Spleen (tissue), 11 donors: Measurements from ENCODE around the gene TMEM97. TPM values are rescaled to one million over a fixed set of nuclear protein-coding genes. Genes with fewer than 3 reads are reported as not detected.

Experiments
- DNase-seq: peaks from one replicate; pipeline ENCODE4 v3.0.0-alpha.2; 2020
- H3K27ac ChIP-seq, 8 donors: fragments of 200-600 bp; sonication (generic) in 7 of 8; 1 replicate in 4 of 8; 2 replicates in 4 of 8; pipeline versions ENCODE4 v1.5.0 to v1.8.0; 2016 to 2021; ENCODE audit warnings: inconsistent platforms in 4 of 8, mild to moderate bottlenecking in 4 of 8, moderate library complexity in 1 of 8
- H3K27me3 ChIP-seq, 7 donors: fragments of 200-600 bp; sonication (generic) in 6 of 7; replicated peaks in 1 of 7; 1 replicate in 4 of 7; 2 replicates in 3 of 7; pipeline versions ENCODE4 v1.5.0 to v1.8.0; 2016 to 2021; ENCODE audit warnings: inconsistent platforms in 3 of 7, mild to moderate bottlenecking in 1 of 7
- H3K36me3 ChIP-seq, 6 donors: fragments of 200-600 bp; sonication (generic) in 5 of 6; 1 replicate in 4 of 6; 2 replicates in 2 of 6; pipeline versions ENCODE4 v1.5.0 to v1.8.0; 2016 to 2021; ENCODE audit warnings: inconsistent platforms in 2 of 6
- H3K4me1 ChIP-seq, 6 donors: fragments of 200-600 bp; sonication (generic) in 5 of 6; 1 replicate in 3 of 6; 2 replicates in 3 of 6; pipeline versions ENCODE4 v1.5.0 to v1.8.0; 2016 to 2021; ENCODE audit warnings: inconsistent platforms in 3 of 6
- H3K4me3 ChIP-seq, 8 donors: fragments of 200-600 bp; sonication (generic) in 7 of 8; 1 replicate in 4 of 8; 2 replicates in 4 of 8; pipeline versions ENCODE4 v1.5.0 to v1.8.0; 2016 to 2021; ENCODE audit warnings: inconsistent platforms in 4 of 8, mild to moderate bottlenecking in 4 of 8, moderate library complexity in 2 of 8
- H3K9me3 ChIP-seq, 8 donors: fragments of 200-600 bp; sonication (generic) in 7 of 8; 1 replicate in 4 of 8; 2 replicates in 4 of 8; pipeline versions ENCODE4 v1.5.0 to v1.8.0; 2016 to 2021; ENCODE audit warnings: inconsistent platforms in 4 of 8
- POLR2A ChIP-seq, 3 donors: fragments of 450-650 bp; IDR thresholded peaks; one replicate each; pipeline ENCODE4 v1.5.1; 2017; ENCODE audit warnings: antibody characterized with exemption in 3 of 3, mild to moderate bottlenecking in 1 of 3
- POLR2AphosphoS5 ChIP-seq, 3 donors: sonication (generic); formaldehyde crosslinking; IDR thresholded peaks; one replicate each; pipeline ENCODE4 v1.5.1; 2017; ENCODE audit warnings: antibody characterized with exemption in 3 of 3
- WGBS, 5 donors: extraction: QIAGEN DNeasy Blood & Tissue Kit in 3 of 5; methylation state at CpG; one replicate each; pipeline versions ENCODE4 v1.1.5 to v1.1.7; 2013 to 2018; 5-methylcytosine and 5-hydroxymethylcytosine counted together
- intact Hi-C: fragments of 100-400 bp; cut with DNase I; formaldehyde crosslinking; loops from one replicate; pipeline ENCODE4 v1.15.0; 2023; ENCODE audit warnings: low total_unique reads
- polyA plus RNA-seq, 3 donors: library from polyadenylated mRNA; stranded (reverse); fragments of 200-250 nt; gene quantifications; one replicate each; pipeline ENCODE4 v1.2.1, GENCODE V29; 2013
- total RNA-seq, 7 donors: library from RNA; depleted of rRNA in 3 of 7; stranded (reverse); fragments of >200 nt in 3 of 7; fragmentation: NEBNext Ultra II Directional in 4 of 7; extraction: Animal tissue kit (Norgen Biotek cat#: 25700) in 4 of 7; gene quantifications; one replicate each; pipeline versions ENCODE4 v1.1.0 to v1.2.1, GENCODE V29; 2016 to 2021
- TF ChIP-seq, protein P1 (sequence below), 11 experiments: fragments of 200-600 bp in 7 of 11; fragments of 450-650 bp in 4 of 11; sonication (generic) in 4 of 11; IDR thresholded peaks in 8 of 11; conservative IDR thresholded peaks in 3 of 11; 1 replicate in 7 of 11; 2 replicates in 4 of 11; pipeline versions ENCODE4 v1.4.0 to v1.8.0; 2016 to 2021; ENCODE audit warnings: antibody characterized with exemption in 11 of 11, inconsistent platforms in 4 of 11, mild to moderate bottlenecking in 1 of 11
- donor health status: healthy with polysubstance abuse.
- donor health status: DM: no; HTN: no; CAD: no; lungs with moderate emphysema.
- donor health status: DM: no; HTN: no; CAD: no.
- donor health status: Bipolar disorder and iron deficiency.
- donor health status: healthy.
- donor health status: DM: no; HTN: no; CAD: no.
- donor health status: DM: yes; HTN: yes; CAD: no.

TMEM97 gene
- total and polyA plus RNA-seq, 10 donors = 1.5 to 7.3 (median 5.4) TPM

DNA sequence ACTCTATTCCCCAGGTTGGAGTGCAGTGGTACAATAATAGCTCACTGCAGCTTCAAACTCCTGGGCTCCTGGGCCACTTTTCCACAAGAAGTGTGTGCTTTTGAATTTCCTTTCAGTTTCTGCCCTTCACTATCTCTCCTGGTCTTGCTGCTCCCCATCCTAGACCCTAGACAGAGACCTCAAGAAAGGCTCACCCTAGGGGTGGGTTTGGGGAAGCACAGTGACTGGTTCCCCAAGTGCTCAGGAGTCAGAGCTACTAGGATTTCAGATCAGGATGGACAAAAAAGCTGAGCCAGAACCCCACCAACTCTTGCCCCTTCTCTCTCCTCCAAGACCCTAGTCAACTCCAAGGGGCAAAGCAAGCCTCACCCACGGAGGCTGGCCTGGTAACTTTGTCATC is 47.6 kb downstream of the TMEM97 start:
- no peak for DNase-seq
- intact Hi-C loops = no loop called here
- H3K4me3 ChIP-seq = no peak overlapping the region
- peaks cover 0 to 47% (median 34%) of the 10 kb centered on the region in 6 donors for H3K36me3 ChIP-seq
- no peaks in the 10 kb centered on the region for H3K9me3 ChIP-seq
- H3K27me3 ChIP-seq = peaks cover 0 to 1% (median 0%) of the 10 kb centered on the region in 7 donors
- 65 to 93% (median 83%) methylated on average over 1 of the region's 1 CpG for WGBS, 5 donors
- TF ChIP-seq POLR2AphosphoS5 (IDR thresholded peaks at IDR 0.05) (no peak), POLR2A (IDR thresholded peaks at IDR 0.05) (no peak)
- TF ChIP-seq, protein P1, sequence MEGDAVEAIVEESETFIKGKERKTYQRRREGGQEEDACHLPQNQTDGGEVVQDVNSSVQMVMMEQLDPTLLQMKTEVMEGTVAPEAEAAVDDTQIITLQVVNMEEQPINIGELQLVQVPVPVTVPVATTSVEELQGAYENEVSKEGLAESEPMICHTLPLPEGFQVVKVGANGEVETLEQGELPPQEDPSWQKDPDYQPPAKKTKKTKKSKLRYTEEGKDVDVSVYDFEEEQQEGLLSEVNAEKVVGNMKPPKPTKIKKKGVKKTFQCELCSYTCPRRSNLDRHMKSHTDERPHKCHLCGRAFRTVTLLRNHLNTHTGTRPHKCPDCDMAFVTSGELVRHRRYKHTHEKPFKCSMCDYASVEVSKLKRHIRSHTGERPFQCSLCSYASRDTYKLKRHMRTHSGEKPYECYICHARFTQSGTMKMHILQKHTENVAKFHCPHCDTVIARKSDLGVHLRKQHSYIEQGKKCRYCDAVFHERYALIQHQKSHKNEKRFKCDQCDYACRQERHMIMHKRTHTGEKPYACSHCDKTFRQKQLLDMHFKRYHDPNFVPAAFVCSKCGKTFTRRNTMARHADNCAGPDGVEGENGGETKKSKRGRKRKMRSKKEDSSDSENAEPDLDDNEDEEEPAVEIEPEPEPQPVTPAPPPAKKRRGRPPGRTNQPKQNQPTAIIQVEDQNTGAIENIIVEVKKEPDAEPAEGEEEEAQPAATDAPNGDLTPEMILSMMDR (IDR thresholded peaks at IDR 0.05 in 8 of 11, conservative IDR thresholded peaks at IDR 0.05 in 3 of 11) = no peak
- H3K27ac ChIP-seq = no peak overlapping the region
- peaks cover 0 to 21% (median 13%) of the 10 kb centered on the region in 6 donors for H3K4me1 ChIP-seq

DNA sequence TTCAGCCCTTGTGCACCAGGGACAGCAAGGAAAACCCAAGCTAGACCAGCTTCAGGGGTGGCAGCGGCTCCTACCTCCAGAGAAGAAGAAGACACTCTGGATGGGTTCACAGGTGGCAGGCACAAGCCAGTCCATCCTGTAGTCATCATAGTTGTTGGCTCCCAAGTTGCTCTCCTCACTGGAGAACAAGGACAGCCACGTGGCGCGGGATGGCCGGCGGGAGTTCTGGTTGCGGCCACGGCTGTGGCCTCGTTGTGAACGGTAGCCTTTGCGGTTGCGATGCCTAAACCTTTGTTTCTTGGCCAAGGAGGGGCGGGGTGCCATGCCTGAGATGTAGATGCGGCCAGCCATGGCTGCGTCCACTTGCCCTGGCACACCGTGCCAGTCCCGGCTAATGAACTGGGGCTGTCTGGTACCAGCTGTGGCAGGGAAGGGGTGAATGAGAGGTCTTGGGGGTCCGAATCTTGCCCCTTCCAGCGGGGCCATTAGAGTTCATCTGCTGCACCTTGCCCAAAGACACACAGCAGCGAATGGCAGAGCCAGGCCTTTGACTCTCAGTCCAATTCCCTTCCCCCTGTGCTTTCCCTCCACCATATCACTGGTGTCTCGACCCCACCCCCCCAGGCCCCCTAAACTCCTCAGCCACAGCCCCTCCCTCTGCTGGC is 48.8 kb downstream of the TMEM97 start:
- Histone ChIP-seq H3K27ac (no peak overlapping the region), H3K9me3 (no peaks in the 10 kb centered on the region), H3K27me3 (peaks cover 0 to 12% (median 0%) of the 10 kb centered on the region in 7 donors), H3K4me3 (no peak overlapping the region), H3K4me1 (peaks cover 6 to 33% (median 24%) of the 10 kb centered on the region in 6 donors), H3K36me3 (peaks cover 0 to 36% (median 22%) of the 10 kb centered on the region in 6 donors)
- intact Hi-C loops = no loop called here
- 89 to 95% (median 91%) methylated on average over 19 to 21 of the region's 21 CpGs for WGBS, 5 donors
- no peak for DNase-seq
- TF ChIP-seq POLR2A (IDR thresholded peaks at IDR 0.05) = no peak
- TF ChIP-seq, protein P1 (IDR thresholded peaks at IDR 0.05 in 8 of 11, conservative IDR thresholded peaks at IDR 0.05 in 3 of 11) = no peak
- TF ChIP-seq POLR2AphosphoS5 (IDR thresholded peaks at IDR 0.05) = no peak

DNA sequence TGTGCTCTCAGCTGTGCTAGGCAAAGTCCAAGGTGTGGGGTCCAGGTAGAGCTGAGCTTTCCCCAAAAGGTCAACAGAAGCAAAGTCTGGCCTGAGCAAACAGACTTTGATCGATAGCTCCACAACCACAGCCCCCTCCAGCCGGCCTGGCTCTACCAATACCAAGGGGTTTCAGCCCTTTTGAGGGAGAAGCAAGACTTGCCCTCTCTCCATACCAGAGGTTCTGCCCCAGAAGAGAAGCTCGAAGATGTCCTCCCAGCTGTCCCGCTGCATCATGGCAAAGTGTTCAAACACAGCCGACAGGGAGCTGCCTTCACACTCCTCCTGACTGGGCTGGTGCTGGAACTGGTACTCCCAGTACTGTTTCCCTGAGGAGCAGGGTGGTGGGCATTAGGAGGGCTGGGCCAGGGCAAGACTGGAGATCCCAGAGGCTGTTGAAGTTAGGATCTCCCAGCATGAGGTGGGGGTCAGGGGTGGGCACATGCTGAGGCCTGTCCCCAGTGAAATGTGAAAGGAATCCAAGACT is 49.4 kb downstream of the TMEM97 start:
- Histone ChIP-seq H3K9me3 (no peaks in the 10 kb centered on the region), H3K27ac (no peak overlapping the region), H3K4me3 (no peak overlapping the region), H3K4me1 (peaks cover 10 to 39% (median 29%) of the 10 kb centered on the region in 6 donors), H3K36me3 (peaks cover 0 to 30% (median 17%) of the 10 kb centered on the region in 6 donors), H3K27me3 (peaks cover 0 to 18% (median 0%) of the 10 kb centered on the region in 7 donors)
- intact Hi-C loops = no loop called here
- TF ChIP-seq POLR2AphosphoS5 (IDR thresholded peaks at IDR 0.05) (no peak), POLR2A (IDR thresholded peaks at IDR 0.05) (no peak)
- TF ChIP-seq, protein P1 (IDR thresholded peaks at IDR 0.05 in 8 of 11, conservative IDR thresholded peaks at IDR 0.05 in 3 of 11) = no peak
- 67 to 93% (median 91%) methylated on average over 1 to 5 of the region's 5 CpGs for WGBS, 5 donors
- DNase-seq = no peak

DNA sequence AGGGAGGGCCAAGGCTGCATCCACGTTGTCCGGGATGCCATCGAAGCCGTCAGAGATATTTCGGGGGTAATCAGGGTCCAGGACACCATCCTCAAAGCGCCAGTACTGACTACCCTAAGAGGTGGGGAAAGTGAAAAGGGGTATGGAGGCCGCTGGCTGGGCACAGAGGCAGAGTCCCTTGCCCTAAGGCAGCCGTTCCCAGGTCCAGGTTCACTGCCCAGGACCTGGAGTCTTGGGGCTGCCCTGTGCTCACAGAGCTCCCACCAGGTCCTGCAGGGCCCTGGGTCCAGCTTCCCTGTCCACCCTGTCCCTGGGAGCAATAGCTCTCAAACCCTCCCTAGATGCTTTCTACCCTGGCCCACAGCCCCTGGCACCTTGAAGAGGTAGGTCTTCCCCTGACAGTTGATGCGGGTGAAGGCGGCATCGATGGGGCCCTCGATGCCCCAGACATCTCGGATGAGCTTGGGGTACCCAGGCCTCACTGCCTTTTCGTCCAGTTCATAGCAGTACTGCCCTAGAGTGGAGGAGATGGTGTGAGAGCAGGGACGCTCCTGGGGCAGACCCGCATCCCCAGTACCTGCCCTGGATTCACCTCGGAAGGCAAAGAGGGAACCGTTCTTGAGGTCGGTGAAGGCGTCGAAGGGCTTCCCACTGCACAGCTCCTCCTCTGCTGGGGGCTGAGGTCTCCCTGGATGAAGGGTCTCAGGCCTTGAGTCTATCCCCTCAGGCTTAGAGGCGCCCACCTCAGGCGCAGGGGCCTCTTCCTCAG is 50.1 kb downstream of the TMEM97 start:
- Histone ChIP-seq H3K9me3 (no peaks in the 10 kb centered on the region), H3K36me3 (peaks cover 0 to 22% (median 10%) of the 10 kb centered on the region in 6 donors), H3K27me3 (peaks cover 0 to 18% (median 0%) of the 10 kb centered on the region in 7 donors), H3K27ac (no peak overlapping the region), H3K4me1 (peaks cover 10 to 44% (median 29%) of the 10 kb centered on the region in 6 donors), H3K4me3 (no peak overlapping the region)
- intact Hi-C loops = no loop called here
- DNase-seq = no peak
- 91 to 95% (median 94%) methylated on average over 22 to 23 of the region's 23 CpGs for WGBS, 5 donors
- TF ChIP-seq, protein P1 (IDR thresholded peaks at IDR 0.05 in 8 of 11, conservative IDR thresholded peaks at IDR 0.05 in 3 of 11) = no peak
- TF ChIP-seq POLR2A (IDR thresholded peaks at IDR 0.05) (no peak), POLR2AphosphoS5 (IDR thresholded peaks at IDR 0.05) (no peak)
